Loucy (cell line): ENCODE results near the gene RAB41.

ENCODE experiments used
- EZH2phosphoT487 ChIP-seq: fragments of 200-600 bp; IDR thresholded peaks from 2 replicates; pipeline ENCODE4 v1.6.1; 2018; ENCODE audit warnings: antibody characterized with exemption, mild to moderate bottlenecking, moderate library complexity, borderline replicate concordance
- TF ChIP-seq, protein P1 (sequence below): fragments of 200-600 bp; sonication (generic); conservative IDR thresholded peaks from 2 replicates; pipeline ENCODE4 v1.5.1; 2014; ENCODE audit warnings: mild to moderate bottlenecking, antibody characterized with exemption, low read length

DNA sequence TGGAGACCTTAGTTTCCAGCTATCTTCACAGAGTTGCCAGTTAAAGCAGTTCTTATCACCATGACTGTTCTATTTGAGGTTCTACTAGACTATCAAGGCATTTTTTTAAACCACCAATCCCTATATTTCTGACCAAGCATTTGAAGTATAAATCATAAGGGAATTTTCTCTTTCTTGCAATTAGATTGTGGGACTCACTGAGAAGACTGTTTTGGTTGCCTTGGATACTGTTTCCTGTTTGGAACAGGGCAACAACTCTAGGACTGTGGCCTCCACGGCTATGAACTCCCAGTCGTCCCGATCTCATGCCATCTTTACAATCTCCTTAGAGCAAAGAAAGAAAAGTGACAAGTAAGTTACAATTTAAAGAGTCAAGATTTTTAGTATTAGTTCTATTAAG lies 19.7 kb downstream of the RAB41 start:
- TF ChIP-seq, protein P1, sequence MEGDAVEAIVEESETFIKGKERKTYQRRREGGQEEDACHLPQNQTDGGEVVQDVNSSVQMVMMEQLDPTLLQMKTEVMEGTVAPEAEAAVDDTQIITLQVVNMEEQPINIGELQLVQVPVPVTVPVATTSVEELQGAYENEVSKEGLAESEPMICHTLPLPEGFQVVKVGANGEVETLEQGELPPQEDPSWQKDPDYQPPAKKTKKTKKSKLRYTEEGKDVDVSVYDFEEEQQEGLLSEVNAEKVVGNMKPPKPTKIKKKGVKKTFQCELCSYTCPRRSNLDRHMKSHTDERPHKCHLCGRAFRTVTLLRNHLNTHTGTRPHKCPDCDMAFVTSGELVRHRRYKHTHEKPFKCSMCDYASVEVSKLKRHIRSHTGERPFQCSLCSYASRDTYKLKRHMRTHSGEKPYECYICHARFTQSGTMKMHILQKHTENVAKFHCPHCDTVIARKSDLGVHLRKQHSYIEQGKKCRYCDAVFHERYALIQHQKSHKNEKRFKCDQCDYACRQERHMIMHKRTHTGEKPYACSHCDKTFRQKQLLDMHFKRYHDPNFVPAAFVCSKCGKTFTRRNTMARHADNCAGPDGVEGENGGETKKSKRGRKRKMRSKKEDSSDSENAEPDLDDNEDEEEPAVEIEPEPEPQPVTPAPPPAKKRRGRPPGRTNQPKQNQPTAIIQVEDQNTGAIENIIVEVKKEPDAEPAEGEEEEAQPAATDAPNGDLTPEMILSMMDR: no peak
- no peak for TF ChIP-seq EZH2phosphoT487
